K562 (cell line): Measurements from ENCODE around the gene SRM. TPM values are rescaled to one million over a fixed set of nuclear protein-coding genes. Genes with fewer than 3 reads are reported as not detected.

ENCODE experiments used
- DDX20 ChIP-seq: fragments of 450-650 bp; IDR thresholded peaks from 2 replicates; pipeline ENCODE4 v1.6.1; 2016; ENCODE audit warnings: missing genetic modification characterization, low read depth, mild to moderate bottlenecking, missing compliant biosample characterization, moderate library complexity
- NONO ChIP-seq, 2 experiments: fragments of 200-400 bp in 1 of 2; fragments of 450-650 bp in 1 of 2; formaldehyde crosslinking in 1 of 2; IDR thresholded peaks; 2 replicates each; pipeline ENCODE4 v1.6.1; 2017; ENCODE audit warnings: low read depth in 2 of 2, mild to moderate bottlenecking in 2 of 2, moderate library complexity in 2 of 2, low read length in 1 of 2
- RBM22 ChIP-seq: fragments of 200-400 bp; formaldehyde crosslinking; IDR thresholded peaks from 2 replicates; pipeline ENCODE4 v1.6.1; 2018; ENCODE audit warnings: low read length, low read depth; ENCODE audit not compliant: poor library complexity, severe bottlenecking
- TAF9B ChIP-seq: fragments of 450-650 bp; IDR thresholded peaks from 2 replicates; pipeline ENCODE4 v1.6.1; 2018; ENCODE audit warnings: mild to moderate bottlenecking; ENCODE audit not compliant: partially characterized antibody
- TBL1XR1 ChIP-seq, 2 experiments: IDR thresholded peaks; 2 replicates each; pipeline ENCODE4 v1.6.1; 2012; ENCODE audit warnings: improper control_type of control experiment in 2 of 2, low read length in 2 of 2, mild to moderate bottlenecking in 1 of 2
- TGIF2 ChIP-seq: sonication (generic); formaldehyde crosslinking; IDR thresholded peaks from 2 replicates; pipeline ENCODE4 v1.8.1; 2022; ENCODE audit warnings: mild to moderate bottlenecking, missing genetic modification reagents, moderate library complexity
- ZBTB1 ChIP-seq: sonication (generic); formaldehyde crosslinking; IDR thresholded peaks from 2 replicates; pipeline ENCODE4 v1.8.1; 2023; ENCODE audit warnings: missing genetic modification reagents, low read depth, mild to moderate bottlenecking, borderline replicate concordance
- ZKSCAN3 ChIP-seq: fragments of 250-450 bp; sonication (Bioruptor Pico); IDR thresholded peaks from 2 replicates; pipeline ENCODE4 v1.4.0; 2020
- ZNF140 ChIP-seq: fragments of 250-450 bp; sonication (Bioruptor Pico); IDR thresholded peaks from 2 replicates; pipeline ENCODE4 v1.8.0; 2021; ENCODE audit warnings: moderate library complexity, mild to moderate bottlenecking, inconsistent platforms
- polyA plus RNA-seq, 8 experiments: library from polyadenylated mRNA; depleted of rRNA in 4 of 8; stranded (reverse) in 5 of 8; unstranded in 3 of 8; fragments of >200 nt; fragmentation: Nextera tagmentation in 2 of 8; fragmentation: Illumina TruSeq in 1 of 8; extraction: Ambion mirVana in 2 of 8; extraction: Trizol in 1 of 8; gene quantifications; 2 replicates each; pipeline versions ENCODE4 v1.2.1 to v1.2.3, GENCODE V29; 2011 to 2014; ENCODE audit warnings: inconsistent platforms in 1 of 8, missing spikeins in 1 of 8
- total RNA-seq, 7 experiments: library from RNA; depleted of rRNA in 6 of 7; stranded (reverse); fragments of >200 nt in 6 of 7; fragmentation: Illumina TruSeq in 2 of 7; extraction: Trizol in 2 of 7; gene quantifications; 2 replicates each; pipeline versions ENCODE4 v1.2.1 to v1.2.3, GENCODE V29; 2011 to 2021; ENCODE audit warnings: low replicate concordance in 1 of 7
- TF ChIP-seq, protein P1 (sequence below): fragments of 250-450 bp; sonication (Bioruptor Pico); IDR thresholded peaks from 2 replicates; pipeline ENCODE4 v1.5.1; 2021; ENCODE audit warnings: mild to moderate bottlenecking
- TF ChIP-seq, protein P2 (sequence below): sonication (generic); formaldehyde crosslinking; IDR thresholded peaks from 2 replicates; pipeline ENCODE4 v1.8.0; 2023; ENCODE audit warnings: missing genetic modification reagents, mild to moderate bottlenecking, borderline replicate concordance
- TF ChIP-seq, protein P3 (sequence below), 3 experiments: IDR thresholded peaks in 2 of 3; conservative IDR thresholded peaks in 1 of 3; 2 replicates each; pipeline ENCODE4 v1.5.1; 2011 to 2012; ENCODE audit warnings: low read length in 3 of 3, mild to moderate bottlenecking in 3 of 3, control low read depth in 2 of 3, improper control_type of control experiment in 1 of 3, inconsistent platforms in 1 of 3, low read depth in 1 of 3, mixed read lengths in 1 of 3, moderate library complexity in 1 of 3; ENCODE audit not compliant: insufficient read depth in 2 of 3
- TF ChIP-seq, protein P4 (sequence below): sonication (generic); formaldehyde crosslinking; IDR thresholded peaks from 2 replicates; pipeline ENCODE4 v1.8.0; 2022; ENCODE audit warnings: mild to moderate bottlenecking, low read depth, missing genetic modification reagents

Gene SRM
- total and polyA plus RNA-seq, 9 of the 15 experiments (the other 6 are each of a cell fraction or from before 2014, with no cell fraction given) = 23.9 to 373 (median 82.5) TPM

DNA sequence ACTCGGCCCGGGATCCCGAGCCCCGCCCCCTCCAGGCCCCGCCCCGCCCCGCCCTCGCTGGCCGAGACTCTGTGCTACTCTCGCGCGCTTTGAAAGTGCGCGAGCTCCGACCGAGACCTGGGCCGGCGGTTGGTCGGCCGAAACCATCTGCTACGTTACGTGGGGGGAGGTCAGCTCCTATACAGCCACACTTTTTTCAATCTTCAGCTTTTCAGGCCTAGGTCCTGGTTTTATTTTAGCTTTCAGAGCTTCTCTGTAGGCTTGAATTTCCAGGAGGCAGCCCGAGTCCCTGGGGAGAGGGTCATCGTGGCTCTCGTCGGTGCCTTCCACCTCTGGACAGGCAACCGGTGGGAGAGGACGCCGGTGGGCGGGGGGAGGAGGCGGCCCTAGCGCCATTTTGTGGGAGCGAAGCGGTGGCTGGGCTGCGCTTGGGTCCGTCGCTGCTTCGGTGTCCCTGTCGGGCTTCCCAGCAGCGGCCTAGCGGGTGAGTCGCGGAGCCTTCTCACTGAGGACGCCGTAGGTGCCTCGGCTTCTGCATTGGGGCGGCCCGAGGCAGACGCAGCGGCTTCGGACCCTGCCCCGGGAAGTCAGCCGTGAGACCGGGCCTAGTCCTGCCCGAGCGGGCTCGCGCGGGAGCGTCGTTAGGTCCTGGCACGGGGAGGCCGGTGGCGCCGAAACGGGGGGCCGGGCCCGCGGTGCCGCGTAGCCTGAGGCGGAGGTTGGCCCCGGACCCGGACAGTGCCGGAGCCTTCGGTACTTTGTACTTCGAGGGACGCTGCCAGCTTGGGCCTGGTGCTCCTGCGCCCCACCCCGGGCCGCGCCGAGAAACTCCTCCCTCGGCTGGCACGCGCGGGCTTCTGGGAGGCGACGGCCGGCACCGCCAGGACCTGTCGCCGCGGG, 47.3 kb downstream of the SRM start, which contains the start of gene TARDBP (continued):
- no peak for TF ChIP-seq ZNF140
- TF ChIP-seq ZBTB1 (CRISPR knock-in tag) = peak; percentile 88
- peak; percentile 95 for TF ChIP-seq TGIF2
- TF ChIP-seq, protein P1, sequence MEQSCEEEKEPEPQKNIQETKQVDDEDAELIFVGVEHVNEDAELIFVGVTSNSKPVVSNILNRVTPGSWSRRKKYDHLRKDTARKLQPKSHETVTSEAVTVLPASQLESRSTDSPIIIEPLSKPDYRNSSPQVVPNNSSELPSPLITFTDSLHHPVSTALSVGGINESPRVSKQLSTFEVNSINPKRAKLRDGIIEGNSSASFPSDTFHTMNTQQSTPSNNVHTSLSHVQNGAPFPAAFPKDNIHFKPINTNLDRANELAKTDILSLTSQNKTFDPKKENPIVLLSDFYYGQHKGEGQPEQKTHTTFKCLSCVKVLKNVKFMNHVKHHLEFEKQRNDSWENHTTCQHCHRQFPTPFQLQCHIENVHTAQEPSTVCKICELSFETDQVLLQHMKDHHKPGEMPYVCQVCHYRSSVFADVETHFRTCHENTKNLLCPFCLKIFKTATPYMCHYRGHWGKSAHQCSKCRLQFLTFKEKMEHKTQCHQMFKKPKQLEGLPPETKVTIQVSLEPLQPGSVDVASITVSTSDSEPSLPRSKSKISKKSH (CRISPR knock-in tag) = no peak
- no peak for TF ChIP-seq DDX20 (tag)
- TF ChIP-seq NONO (IDR thresholded peaks at IDR 0.05; ENCODE audit: low read depth in 2 of 2, low read length in 1 of 2) = peak; percentile 63 to 100; a peak in 3 of 4 replicates
- TF ChIP-seq TBL1XR1 (IDR thresholded peaks at IDR 0.05; ENCODE audit: low read length in 2 of 2) = peak; percentile 71 to 79; a peak in 3 of 4 replicates
- TF ChIP-seq RBM22 = peak; percentile 67
- TF ChIP-seq, protein P2, sequence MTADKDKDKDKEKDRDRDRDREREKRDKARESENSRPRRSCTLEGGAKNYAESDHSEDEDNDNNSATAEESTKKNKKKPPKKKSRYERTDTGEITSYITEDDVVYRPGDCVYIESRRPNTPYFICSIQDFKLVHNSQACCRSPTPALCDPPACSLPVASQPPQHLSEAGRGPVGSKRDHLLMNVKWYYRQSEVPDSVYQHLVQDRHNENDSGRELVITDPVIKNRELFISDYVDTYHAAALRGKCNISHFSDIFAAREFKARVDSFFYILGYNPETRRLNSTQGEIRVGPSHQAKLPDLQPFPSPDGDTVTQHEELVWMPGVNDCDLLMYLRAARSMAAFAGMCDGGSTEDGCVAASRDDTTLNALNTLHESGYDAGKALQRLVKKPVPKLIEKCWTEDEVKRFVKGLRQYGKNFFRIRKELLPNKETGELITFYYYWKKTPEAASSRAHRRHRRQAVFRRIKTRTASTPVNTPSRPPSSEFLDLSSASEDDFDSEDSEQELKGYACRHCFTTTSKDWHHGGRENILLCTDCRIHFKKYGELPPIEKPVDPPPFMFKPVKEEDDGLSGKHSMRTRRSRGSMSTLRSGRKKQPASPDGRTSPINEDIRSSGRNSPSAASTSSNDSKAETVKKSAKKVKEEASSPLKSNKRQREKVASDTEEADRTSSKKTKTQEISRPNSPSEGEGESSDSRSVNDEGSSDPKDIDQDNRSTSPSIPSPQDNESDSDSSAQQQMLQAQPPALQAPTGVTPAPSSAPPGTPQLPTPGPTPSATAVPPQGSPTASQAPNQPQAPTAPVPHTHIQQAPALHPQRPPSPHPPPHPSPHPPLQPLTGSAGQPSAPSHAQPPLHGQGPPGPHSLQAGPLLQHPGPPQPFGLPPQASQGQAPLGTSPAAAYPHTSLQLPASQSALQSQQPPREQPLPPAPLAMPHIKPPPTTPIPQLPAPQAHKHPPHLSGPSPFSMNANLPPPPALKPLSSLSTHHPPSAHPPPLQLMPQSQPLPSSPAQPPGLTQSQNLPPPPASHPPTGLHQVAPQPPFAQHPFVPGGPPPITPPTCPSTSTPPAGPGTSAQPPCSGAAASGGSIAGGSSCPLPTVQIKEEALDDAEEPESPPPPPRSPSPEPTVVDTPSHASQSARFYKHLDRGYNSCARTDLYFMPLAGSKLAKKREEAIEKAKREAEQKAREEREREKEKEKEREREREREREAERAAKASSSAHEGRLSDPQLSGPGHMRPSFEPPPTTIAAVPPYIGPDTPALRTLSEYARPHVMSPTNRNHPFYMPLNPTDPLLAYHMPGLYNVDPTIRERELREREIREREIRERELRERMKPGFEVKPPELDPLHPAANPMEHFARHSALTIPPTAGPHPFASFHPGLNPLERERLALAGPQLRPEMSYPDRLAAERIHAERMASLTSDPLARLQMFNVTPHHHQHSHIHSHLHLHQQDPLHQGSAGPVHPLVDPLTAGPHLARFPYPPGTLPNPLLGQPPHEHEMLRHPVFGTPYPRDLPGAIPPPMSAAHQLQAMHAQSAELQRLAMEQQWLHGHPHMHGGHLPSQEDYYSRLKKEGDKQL (CRISPR knock-in tag) = peak; percentile 88; the same call in 1 of the 2 replicates
- TF ChIP-seq, protein P3, sequence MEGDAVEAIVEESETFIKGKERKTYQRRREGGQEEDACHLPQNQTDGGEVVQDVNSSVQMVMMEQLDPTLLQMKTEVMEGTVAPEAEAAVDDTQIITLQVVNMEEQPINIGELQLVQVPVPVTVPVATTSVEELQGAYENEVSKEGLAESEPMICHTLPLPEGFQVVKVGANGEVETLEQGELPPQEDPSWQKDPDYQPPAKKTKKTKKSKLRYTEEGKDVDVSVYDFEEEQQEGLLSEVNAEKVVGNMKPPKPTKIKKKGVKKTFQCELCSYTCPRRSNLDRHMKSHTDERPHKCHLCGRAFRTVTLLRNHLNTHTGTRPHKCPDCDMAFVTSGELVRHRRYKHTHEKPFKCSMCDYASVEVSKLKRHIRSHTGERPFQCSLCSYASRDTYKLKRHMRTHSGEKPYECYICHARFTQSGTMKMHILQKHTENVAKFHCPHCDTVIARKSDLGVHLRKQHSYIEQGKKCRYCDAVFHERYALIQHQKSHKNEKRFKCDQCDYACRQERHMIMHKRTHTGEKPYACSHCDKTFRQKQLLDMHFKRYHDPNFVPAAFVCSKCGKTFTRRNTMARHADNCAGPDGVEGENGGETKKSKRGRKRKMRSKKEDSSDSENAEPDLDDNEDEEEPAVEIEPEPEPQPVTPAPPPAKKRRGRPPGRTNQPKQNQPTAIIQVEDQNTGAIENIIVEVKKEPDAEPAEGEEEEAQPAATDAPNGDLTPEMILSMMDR (IDR thresholded peaks at IDR 0.05 in 2 of 3, conservative IDR thresholded peaks at IDR 0.05 in 1 of 3; ENCODE audit: insufficient read depth in 2 of 3, low read depth in 1 of 3, low read length in 3 of 3) = peak in 1 of 3 experiments; percentile 10; a peak in 1 of 6 replicates
- TF ChIP-seq ZKSCAN3 = no peak
- TF ChIP-seq TAF9B = peak; percentile 95
- TF ChIP-seq, protein P4, sequence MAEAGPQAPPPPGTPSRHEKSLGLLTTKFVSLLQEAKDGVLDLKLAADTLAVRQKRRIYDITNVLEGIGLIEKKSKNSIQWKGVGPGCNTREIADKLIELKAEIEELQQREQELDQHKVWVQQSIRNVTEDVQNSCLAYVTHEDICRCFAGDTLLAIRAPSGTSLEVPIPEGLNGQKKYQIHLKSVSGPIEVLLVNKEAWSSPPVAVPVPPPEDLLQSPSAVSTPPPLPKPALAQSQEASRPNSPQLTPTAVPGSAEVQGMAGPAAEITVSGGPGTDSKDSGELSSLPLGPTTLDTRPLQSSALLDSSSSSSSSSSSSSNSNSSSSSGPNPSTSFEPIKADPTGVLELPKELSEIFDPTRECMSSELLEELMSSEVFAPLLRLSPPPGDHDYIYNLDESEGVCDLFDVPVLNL (CRISPR knock-in tag) = peak; percentile 82
